GM10847 (cell line): ENCODE data around the gene OLFML2B.

Experiments
- POLR2A ChIP-seq: IDR thresholded peaks from 2 replicates; pipeline ENCODE4 v1.6.1; 2011; ENCODE audit not compliant: insufficient read length; ENCODE audit errors: extremely low read depth

The OLFML2B gene

GRCh38 chr1:162023547-162024501 is at the start of gene OLFML2B:
OLFML2B (minus strand) TSS chr1:162023869; CDS start chr1:162023430, 439 bp downstream.
- no peak for TF ChIP-seq POLR2A

GRCh38 chr1:162072740-162073139 is 49.1 kb upstream of the OLFML2B start:
- no peak for TF ChIP-seq POLR2A

GRCh38 chr1:162070825-162071224 is 47.2 kb upstream of the OLFML2B start:
- TF ChIP-seq POLR2A, result no peak

GRCh38 chr1:162070094-162070748 is 46.6 kb upstream of the OLFML2B start:
- TF ChIP-seq POLR2A, result no peak

GRCh38 chr1:162069334-162070093 is 45.8 kb upstream of the OLFML2B start, which contains the start of gene NOS1AP:
NOS1AP (plus strand) TSS chr1:162069691; CDS start chr1:162070178, 487 bp downstream.
- TF ChIP-seq POLR2A, result no peak

GRCh38 chr1:162068301-162068700 is 44.6 kb upstream of the OLFML2B start:
- TF ChIP-seq POLR2A, result no peak

GRCh38 chr1:162067466-162067865 is 43.8 kb upstream of the OLFML2B start:
- no peak for TF ChIP-seq POLR2A

- TF ChIP-seq POLR2A, result no peak
Observed at GRCh38 chr1:162065016-162065415, 41.3 kb upstream of the OLFML2B start.

GRCh38 chr1:162062542-162063015 is 38.9 kb upstream of the OLFML2B start:
- no peak for TF ChIP-seq POLR2A

GRCh38 chr1:162060314-162060713 is 36.6 kb upstream of the OLFML2B start:
- no peak for TF ChIP-seq POLR2A

- TF ChIP-seq POLR2A, result no peak
Observed at GRCh38 chr1:162059721-162060120, 36.1 kb upstream of the OLFML2B start.

- no peak for TF ChIP-seq POLR2A
Observed at GRCh38 chr1:162056579-162056978, 32.9 kb upstream of the OLFML2B start.

- no peak for TF ChIP-seq POLR2A
Observed at GRCh38 chr1:162056043-162056442, 32.4 kb upstream of the OLFML2B start.

GRCh38 chr1:162055062-162055461 is 31.4 kb upstream of the OLFML2B start:
- TF ChIP-seq POLR2A, result no peak

GRCh38 chr1:162046921-162047320 is 23.3 kb upstream of the OLFML2B start:
- TF ChIP-seq POLR2A, result no peak

GRCh38 chr1:162042361-162042760 is 18.7 kb upstream of the OLFML2B start:
- TF ChIP-seq POLR2A, result no peak

- no peak for TF ChIP-seq POLR2A
Observed at GRCh38 chr1:162040657-162041056, 17.0 kb upstream of the OLFML2B start.
